ENCODE data around the gene NUP98.
"Not testable (repeated sequence)": the region's sequence is repeated elsewhere in the genome, so short reads cannot be mapped to it uniquely, and the experiment has no call there.

DNA sequence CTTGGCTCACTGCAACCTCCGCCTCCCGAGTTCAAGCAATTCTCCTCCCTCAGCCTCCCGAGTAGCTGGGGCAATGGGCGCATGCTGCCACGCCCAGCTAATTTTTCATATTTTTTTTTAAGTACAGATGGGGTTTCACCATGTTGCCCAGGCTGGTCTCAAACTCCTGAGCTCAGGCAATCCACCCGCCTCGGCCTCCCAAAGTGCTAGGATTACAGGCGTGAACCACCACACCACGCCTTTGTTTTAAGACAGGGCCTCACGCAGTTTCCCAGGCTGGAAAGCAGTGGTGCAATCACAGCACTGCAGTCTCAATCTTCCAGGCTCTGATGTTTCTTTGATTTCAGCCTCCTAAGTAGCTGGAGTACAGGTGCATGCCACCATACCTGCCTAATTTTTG, 3.0 kb downstream of the NUP98 start:
- TF ChIP-seq, protein P1, sequence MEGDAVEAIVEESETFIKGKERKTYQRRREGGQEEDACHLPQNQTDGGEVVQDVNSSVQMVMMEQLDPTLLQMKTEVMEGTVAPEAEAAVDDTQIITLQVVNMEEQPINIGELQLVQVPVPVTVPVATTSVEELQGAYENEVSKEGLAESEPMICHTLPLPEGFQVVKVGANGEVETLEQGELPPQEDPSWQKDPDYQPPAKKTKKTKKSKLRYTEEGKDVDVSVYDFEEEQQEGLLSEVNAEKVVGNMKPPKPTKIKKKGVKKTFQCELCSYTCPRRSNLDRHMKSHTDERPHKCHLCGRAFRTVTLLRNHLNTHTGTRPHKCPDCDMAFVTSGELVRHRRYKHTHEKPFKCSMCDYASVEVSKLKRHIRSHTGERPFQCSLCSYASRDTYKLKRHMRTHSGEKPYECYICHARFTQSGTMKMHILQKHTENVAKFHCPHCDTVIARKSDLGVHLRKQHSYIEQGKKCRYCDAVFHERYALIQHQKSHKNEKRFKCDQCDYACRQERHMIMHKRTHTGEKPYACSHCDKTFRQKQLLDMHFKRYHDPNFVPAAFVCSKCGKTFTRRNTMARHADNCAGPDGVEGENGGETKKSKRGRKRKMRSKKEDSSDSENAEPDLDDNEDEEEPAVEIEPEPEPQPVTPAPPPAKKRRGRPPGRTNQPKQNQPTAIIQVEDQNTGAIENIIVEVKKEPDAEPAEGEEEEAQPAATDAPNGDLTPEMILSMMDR (IDR thresholded peaks at IDR 0.05): not testable (repeated sequence)
- TF ChIP-seq POLR2A (IDR thresholded peaks at IDR 0.05): not testable (repeated sequence)

Data from uterus (tissue), 2 donors.